SK-N-SH (cell line): ENCODE results near the gene SHB. TPM values are rescaled to one million over a fixed set of nuclear protein-coding genes. Genes with fewer than 3 reads are reported as not detected.
A peak's percentile ranks its signal among the peaks of the same experiment; 100 is the strongest.

ENCODE experiments used
- CTCF ChIA-PET: fragments of 300-600, 350-600 bp; formaldehyde crosslinking; extraction: SDS; loops from one replicate; lab custom pipeline; 2021; lab: Yijun Ruan, JAX
- POLR2A ChIA-PET: fragments of 350-600 bp; sonication (Branson Sonifier 250); formaldehyde crosslinking; extraction: SDS; loops from one replicate; lab custom pipeline; 2020; ENCODE audit warnings: antibody characterized with exemption, inconsistent platforms; lab: Yijun Ruan, JAX
- DNase-seq: peaks from one replicate; pipeline ENCODE4 v3.0.0; 2012
- H2AFZ ChIP-seq: fragments of 200-600 bp; sonication (generic); 2 replicates; pipeline ENCODE4 v1.8.1; 2016; ENCODE audit warnings: antibody characterized with exemption, mild to moderate bottlenecking, low read depth
- H3F3A ChIP-seq: fragments of 200-600 bp; sonication (generic); replicated peaks from 2 replicates; pipeline ENCODE3; 2016; ENCODE audit warnings: antibody characterized with exemption, mild to moderate bottlenecking; ENCODE audit not compliant: insufficient read depth
- H3K27ac ChIP-seq, 2 experiments: fragments of 200-500 bp in 1 of 2; fragments of 200-600 bp in 1 of 2; sonication (Bioruptor generic) in 1 of 2; sonication (generic), shearing (Covaris generic) in 1 of 2; 2 replicates each; pipeline versions ENCODE4 v1.5.1 to v1.6.1; 2014 to 2016; ENCODE audit warnings: low read depth in 2 of 2, inconsistent platforms in 1 of 2, low read length in 1 of 2, mild to moderate bottlenecking in 1 of 2, mixed read lengths in 1 of 2
- H3K27me3 ChIP-seq: fragments of 200-600 bp; sonication (generic), shearing (Covaris generic); 2 replicates; pipeline ENCODE4 v1.6.1; 2016; ENCODE audit warnings: mixed run types; ENCODE audit not compliant: insufficient read depth
- H3K36me3 ChIP-seq, 2 experiments: fragments of 200-500 bp in 1 of 2; fragments of 200-600 bp in 1 of 2; sonication (Bioruptor generic) in 1 of 2; sonication (generic) in 1 of 2; replicated peaks in 1 of 2; 2 replicates each; pipeline versions ENCODE3 to v1.5.1; 2014 to 2016; ENCODE audit warnings: low read length in 1 of 2, mild to moderate bottlenecking in 1 of 2; ENCODE audit not compliant: insufficient read depth in 2 of 2, control insufficient read depth in 1 of 2
- H3K4me1 ChIP-seq, 2 experiments: fragments of 200-500 bp in 1 of 2; fragments of 200-600 bp in 1 of 2; sonication (Bioruptor generic) in 1 of 2; sonication (generic), shearing (Covaris generic) in 1 of 2; 2 replicates each; pipeline versions ENCODE4 v1.5.1 to v1.6.1; 2014 to 2016; ENCODE audit warnings: low read depth in 1 of 2, low read length in 1 of 2, mixed run types in 1 of 2; ENCODE audit not compliant: insufficient read depth in 2 of 2, control insufficient read depth in 1 of 2
- H3K4me2 ChIP-seq: fragments of 200-600 bp; sonication (generic), shearing (Covaris generic); 2 replicates; pipeline ENCODE4 v1.6.1; 2017; ENCODE audit warnings: mixed run types
- H3K4me3 ChIP-seq, 2 experiments: fragments of 200-500 bp in 1 of 2; fragments of 200-600 bp in 1 of 2; sonication (Bioruptor generic) in 1 of 2; sonication (generic), shearing (Covaris generic) in 1 of 2; 2 replicates each; pipeline versions ENCODE4 v1.5.1 to v1.8.1; 2014 to 2016; ENCODE audit warnings: low read depth in 2 of 2, inconsistent platforms in 1 of 2, low read length in 1 of 2, mild to moderate bottlenecking in 1 of 2, mixed read lengths in 1 of 2, moderate library complexity in 1 of 2
- H3K79me2 ChIP-seq: fragments of 200-600 bp; sonication (generic); 2 replicates; pipeline ENCODE4 v1.8.1; 2017; ENCODE audit warnings: mild to moderate bottlenecking; ENCODE audit not compliant: insufficient read depth
- H3K9ac ChIP-seq: fragments of 200-600 bp; sonication (generic); 2 replicates; pipeline ENCODE4 v1.6.1; 2017; ENCODE audit warnings: mixed run types
- H3K9me2 ChIP-seq: fragments of 200-600 bp; sonication (generic); 2 replicates; pipeline ENCODE4 v1.6.1; 2017; ENCODE audit warnings: mixed run types
- H3K9me3 ChIP-seq: fragments of 200-600 bp; sonication (generic); 2 replicates; pipeline ENCODE4 v1.6.1; 2017; ENCODE audit warnings: mixed run types, mild to moderate bottlenecking, moderate library complexity
- H4K20me1 ChIP-seq: fragments of 200-600 bp; sonication (generic); 2 replicates; pipeline ENCODE4 v1.6.1; 2017; ENCODE audit warnings: mild to moderate bottlenecking, mixed run types; ENCODE audit not compliant: insufficient read depth
- CHD2 ChIP-seq: fragments of 150-350 bp; IDR thresholded peaks from 2 replicates; pipeline ENCODE4 v1.6.1; 2018; ENCODE audit warnings: low read length; ENCODE audit not compliant: partially characterized antibody
- EP300 ChIP-seq, 2 experiments: IDR thresholded peaks; 2 replicates each; pipeline versions ENCODE4 v1.4.0 to v1.6.1; 2012; ENCODE audit warnings: borderline replicate concordance in 1 of 2, low read depth in 1 of 2, low read length in 1 of 2
- EZH2phosphoT487 ChIP-seq: fragments of 200-600 bp; sonication (generic); IDR thresholded peaks from 2 replicates; pipeline ENCODE4 v1.6.1; 2017; ENCODE audit warnings: low read depth, mixed run types, mild to moderate bottlenecking, antibody characterized with exemption, moderate library complexity, borderline replicate concordance
- FOSL2 ChIP-seq: IDR thresholded peaks from 2 replicates; pipeline ENCODE4 v1.4.0; 2012; ENCODE audit warnings: low read depth, mild to moderate bottlenecking, moderate library complexity, borderline replicate concordance
- JUND ChIP-seq: IDR thresholded peaks from 2 replicates; pipeline ENCODE4 v1.4.0; 2012
- MXI1 ChIP-seq: IDR thresholded peaks from 2 replicates; pipeline ENCODE4 v1.6.1; 2012; ENCODE audit warnings: mild to moderate bottlenecking, low read depth, low read length, improper control_type of control experiment
- NFIC ChIP-seq: IDR thresholded peaks from 2 replicates; pipeline ENCODE4 v1.4.0; 2012; ENCODE audit warnings: borderline replicate concordance
- POLR2AphosphoS5 ChIP-seq: IDR thresholded peaks from 2 replicates; pipeline ENCODE4 v1.6.1; 2012; ENCODE audit warnings: low read depth, low read length
- RCOR1 ChIP-seq: fragments of 150-350 bp; IDR thresholded peaks from 2 replicates; pipeline ENCODE4 v1.6.1; 2017; ENCODE audit warnings: antibody characterized with exemption, low read length
- RFX5 ChIP-seq: IDR thresholded peaks from 2 replicates; pipeline ENCODE4 v1.6.1; 2012; ENCODE audit warnings: mild to moderate bottlenecking, improper control_type of control experiment, low read length
- SIN3A ChIP-seq: IDR thresholded peaks from 2 replicates; pipeline ENCODE4 v1.6.1; 2012; ENCODE audit warnings: low read depth, mild to moderate bottlenecking, low read length, moderate library complexity, borderline replicate concordance
- SMC3 ChIP-seq: IDR thresholded peaks from 2 replicates; pipeline ENCODE4 v1.6.1; 2012; ENCODE audit warnings: low read depth, low read length, improper control_type of control experiment
- TAF1 ChIP-seq: IDR thresholded peaks from 2 replicates; pipeline ENCODE4 v1.6.1; 2012; ENCODE audit warnings: low read depth, mild to moderate bottlenecking, low read length, moderate library complexity, borderline replicate concordance
- TCF12 ChIP-seq: IDR thresholded peaks from 2 replicates; pipeline ENCODE4 v1.4.0; 2012
- TEAD4 ChIP-seq: IDR thresholded peaks from 2 replicates; pipeline ENCODE4 v1.4.0; 2012; ENCODE audit warnings: mild to moderate bottlenecking, borderline replicate concordance; ENCODE audit not compliant: insufficient read depth
- YY1 ChIP-seq: IDR thresholded peaks from 2 replicates; pipeline ENCODE4 v1.4.0; 2012; ENCODE audit warnings: low read depth, mild to moderate bottlenecking
- WGBS: methylation state at CpG from one replicate; pipeline ENCODE4 v1.1.6; 2017; ENCODE audit warnings: low lambda C conversion rate; 5-methylcytosine and 5-hydroxymethylcytosine counted together
- polyA plus RNA-seq, 3 experiments: library from polyadenylated mRNA; depleted of rRNA; stranded (reverse); fragments of >200 nt; gene quantifications; 2 replicates each; pipeline ENCODE4 v1.2.3, GENCODE V29; 2012
- TF ChIP-seq, protein P1 (sequence below): IDR thresholded peaks from 2 replicates; pipeline ENCODE4; 2012
- TF ChIP-seq, protein P2 (sequence below): IDR thresholded peaks from 2 replicates; pipeline ENCODE4 v1.4.0; 2012; ENCODE audit warnings: low read depth
- TF ChIP-seq, protein P3 (sequence below): fragments of 150-350 bp; IDR thresholded peaks from 2 replicates; pipeline ENCODE4 v1.6.1; 2017; ENCODE audit warnings: antibody characterized with exemption, low read length, low read depth, borderline replicate concordance
- TF ChIP-seq, protein P4 (sequence below): IDR thresholded peaks from 2 replicates; pipeline ENCODE4 v1.4.0; 2012; ENCODE audit warnings: low read depth, borderline replicate concordance
- TF ChIP-seq, protein P5 (sequence below): IDR thresholded peaks from 2 replicates; pipeline ENCODE4 v1.4.0; 2012; ENCODE audit warnings: low read depth, borderline replicate concordance

SHB gene
- polyA plus RNA-seq, 1 of the 3 experiments (the other 2 are of a cell fraction), result 26.0 TPM

DNA sequence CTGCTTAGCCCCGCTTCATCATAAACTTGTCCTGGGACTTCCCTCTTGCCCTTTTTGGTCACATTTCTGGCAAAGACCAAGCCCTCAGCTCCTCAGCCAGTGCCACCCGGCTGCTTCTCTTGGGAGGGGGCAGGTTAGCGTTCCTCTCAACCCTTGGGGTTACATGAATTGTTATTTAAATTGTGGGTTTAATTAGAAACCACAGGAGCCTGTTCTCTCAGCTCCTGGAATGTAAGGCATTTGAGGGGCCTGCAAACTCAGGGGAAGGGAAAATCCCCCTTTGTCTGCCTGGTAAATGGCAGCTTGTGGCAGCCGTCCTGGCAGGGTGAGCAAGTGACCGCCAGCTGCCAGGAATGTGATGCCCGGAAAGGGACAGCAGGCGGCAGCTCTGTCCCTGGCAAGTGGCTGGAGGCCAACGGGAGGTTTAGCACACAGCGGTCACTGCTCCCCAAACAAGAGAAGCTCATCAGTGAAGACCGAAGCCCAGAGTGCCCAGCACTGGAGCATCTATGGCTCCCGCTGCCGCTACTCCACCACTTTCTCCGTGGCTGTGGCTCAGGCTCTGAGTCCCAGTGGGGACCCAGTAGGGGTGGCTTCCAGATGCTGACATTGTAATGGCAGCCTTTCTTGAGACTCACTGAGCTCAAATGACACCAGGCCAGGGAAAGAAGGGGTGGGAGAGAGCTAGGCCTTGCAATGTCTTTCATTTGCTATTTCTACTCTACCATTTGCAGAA lies 51.7 kb downstream of the SHB start (continued):
- TF ChIP-seq, protein P1, sequence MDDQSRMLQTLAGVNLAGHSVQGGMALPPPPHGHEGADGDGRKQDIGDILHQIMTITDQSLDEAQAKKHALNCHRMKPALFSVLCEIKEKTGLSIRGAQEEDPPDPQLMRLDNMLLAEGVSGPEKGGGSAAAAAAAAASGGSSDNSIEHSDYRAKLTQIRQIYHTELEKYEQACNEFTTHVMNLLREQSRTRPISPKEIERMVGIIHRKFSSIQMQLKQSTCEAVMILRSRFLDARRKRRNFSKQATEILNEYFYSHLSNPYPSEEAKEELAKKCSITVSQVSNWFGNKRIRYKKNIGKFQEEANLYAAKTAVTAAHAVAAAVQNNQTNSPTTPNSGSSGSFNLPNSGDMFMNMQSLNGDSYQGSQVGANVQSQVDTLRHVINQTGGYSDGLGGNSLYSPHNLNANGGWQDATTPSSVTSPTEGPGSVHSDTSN, result peak; percentile 54
- TF ChIP-seq TCF12 (peak; percentile 69), YY1 (no peak), TEAD4 (peak; percentile 79; the same call in 1 of the 2 replicates)
- TF ChIP-seq, protein P2, sequence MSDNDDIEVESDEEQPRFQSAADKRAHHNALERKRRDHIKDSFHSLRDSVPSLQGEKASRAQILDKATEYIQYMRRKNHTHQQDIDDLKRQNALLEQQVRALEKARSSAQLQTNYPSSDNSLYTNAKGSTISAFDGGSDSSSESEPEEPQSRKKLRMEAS, result 0 out of 2 replicates have a peak, but pooled peaks have one; percentile 10
- TF ChIP-seq, all 33 proteins: peak for 13

DNA sequence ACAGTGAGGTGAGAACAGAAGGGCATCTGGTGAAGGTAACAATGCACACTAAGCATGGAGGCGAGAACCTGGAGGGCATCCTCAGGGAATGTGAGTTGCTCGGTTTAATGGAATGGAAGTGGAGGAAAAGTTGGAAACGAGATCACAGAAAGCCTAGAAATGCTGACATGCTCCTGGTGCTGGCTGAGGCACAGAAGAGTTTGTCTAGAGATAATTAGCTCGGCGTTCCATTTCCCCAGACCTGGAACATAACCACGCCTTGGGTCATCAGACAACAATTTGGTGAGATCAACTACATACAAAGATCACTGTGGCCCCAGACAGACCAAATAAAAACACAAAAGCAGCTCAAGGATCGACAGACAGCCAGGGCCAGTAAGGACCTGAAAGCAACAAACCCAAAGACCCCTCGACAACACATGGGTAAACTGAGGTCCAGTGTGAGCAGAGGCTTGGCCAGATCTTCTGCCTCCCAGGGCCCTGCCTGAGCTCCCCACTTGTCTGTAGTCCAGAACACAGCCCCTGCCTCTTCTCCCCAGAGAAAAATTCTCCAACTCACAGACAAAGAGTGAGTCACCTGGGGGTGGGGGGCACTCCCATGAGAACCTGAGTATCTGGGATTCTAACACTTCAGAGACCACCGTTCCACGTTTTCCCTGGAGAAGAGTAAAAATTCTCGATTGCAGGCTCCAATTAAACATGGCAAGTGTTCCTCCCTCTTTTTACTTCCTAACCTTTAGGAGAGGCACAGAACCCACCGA lies 52.5 kb downstream of the SHB start:
- peaks cover 53% of the 10 kb centered on the region in 2 experiments for H3K4me1 ChIP-seq
- H3K36me3 ChIP-seq, result peaks cover 21 to 37% of the 10 kb centered on the region in 2 experiments
- no peaks in the 10 kb centered on the region for H3K9me3 ChIP-seq
- H3K4me3 ChIP-seq, result no peak overlapping the region
- peaks cover 43% of the 10 kb centered on the region for H3F3A ChIP-seq
- H2AFZ ChIP-seq, result no peak overlapping the region
- H3K9me2 ChIP-seq, result no peaks in the 10 kb centered on the region
- ChIA-PET POLR2A (interaction anchor here (1.1 kb wide), 1 partner anchor 78 kb away, joined by 5 read pairs; no protein-coding TSS in a partner anchor), CTCF (interaction anchor here (0.7 to 5.3 kb wide), 36 partner anchors 8 to 377 kb away, joined by 3 to 74 read pairs (median 6); partner anchors contain the start of genes ALDH1B1 and SHB)
- peak overlapping the region; percentile 72 for H3K4me2 ChIP-seq
- no peaks in the 10 kb centered on the region for H4K20me1 ChIP-seq
- peak overlapping the region; percentile 97 to 99 for H3K27ac ChIP-seq
- DNase-seq, result no peak
- H3K27me3 ChIP-seq, result no peaks in the 10 kb centered on the region
- WGBS, result 44% methylated on average over 12 of the region's 12 CpGs
- H3K9ac ChIP-seq, result peak overlapping the region; percentile 61
- H3K79me2 ChIP-seq, result peaks cover 98% of the 10 kb centered on the region
- TF ChIP-seq NFIC (0 out of 2 replicates have a peak, but pooled peaks have one; percentile 19), SIN3A (no peak), CHD2 (no peak), RCOR1 (no peak), MXI1 (no peak), RFX5 (no peak), SMC3 (no peak), JUND (0 out of 2 replicates have a peak, but pooled peaks have one; percentile 31), TCF12 (no peak; the same call in 1 of the 2 replicates), EP300 (IDR thresholded peaks at IDR 0.05; ENCODE audit: borderline replicate concordance in 1 of 2, low read depth in 1 of 2, low read length in 1 of 2) (peak in 1 of 2 experiments; percentile 17; a peak in 1 of 4 replicates), TAF1 (no peak), EZH2phosphoT487 (no peak), POLR2AphosphoS5 (no peak), FOSL2 (peak; percentile 46; the same call in 1 of the 2 replicates)
- TF ChIP-seq, protein P3, sequence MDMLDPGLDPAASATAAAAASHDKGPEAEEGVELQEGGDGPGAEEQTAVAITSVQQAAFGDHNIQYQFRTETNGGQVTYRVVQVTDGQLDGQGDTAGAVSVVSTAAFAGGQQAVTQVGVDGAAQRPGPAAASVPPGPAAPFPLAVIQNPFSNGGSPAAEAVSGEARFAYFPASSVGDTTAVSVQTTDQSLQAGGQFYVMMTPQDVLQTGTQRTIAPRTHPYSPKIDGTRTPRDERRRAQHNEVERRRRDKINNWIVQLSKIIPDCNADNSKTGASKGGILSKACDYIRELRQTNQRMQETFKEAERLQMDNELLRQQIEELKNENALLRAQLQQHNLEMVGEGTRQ, result no peak
- TF ChIP-seq, protein P4, sequence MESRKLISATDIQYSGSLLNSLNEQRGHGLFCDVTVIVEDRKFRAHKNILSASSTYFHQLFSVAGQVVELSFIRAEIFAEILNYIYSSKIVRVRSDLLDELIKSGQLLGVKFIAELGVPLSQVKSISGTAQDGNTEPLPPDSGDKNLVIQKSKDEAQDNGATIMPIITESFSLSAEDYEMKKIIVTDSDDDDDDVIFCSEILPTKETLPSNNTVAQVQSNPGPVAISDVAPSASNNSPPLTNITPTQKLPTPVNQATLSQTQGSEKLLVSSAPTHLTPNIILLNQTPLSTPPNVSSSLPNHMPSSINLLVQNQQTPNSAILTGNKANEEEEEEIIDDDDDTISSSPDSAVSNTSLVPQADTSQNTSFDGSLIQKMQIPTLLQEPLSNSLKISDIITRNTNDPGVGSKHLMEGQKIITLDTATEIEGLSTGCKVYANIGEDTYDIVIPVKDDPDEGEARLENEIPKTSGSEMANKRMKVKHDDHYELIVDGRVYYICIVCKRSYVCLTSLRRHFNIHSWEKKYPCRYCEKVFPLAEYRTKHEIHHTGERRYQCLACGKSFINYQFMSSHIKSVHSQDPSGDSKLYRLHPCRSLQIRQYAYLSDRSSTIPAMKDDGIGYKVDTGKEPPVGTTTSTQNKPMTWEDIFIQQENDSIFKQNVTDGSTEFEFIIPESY, result no peak
- TF ChIP-seq, protein P5, sequence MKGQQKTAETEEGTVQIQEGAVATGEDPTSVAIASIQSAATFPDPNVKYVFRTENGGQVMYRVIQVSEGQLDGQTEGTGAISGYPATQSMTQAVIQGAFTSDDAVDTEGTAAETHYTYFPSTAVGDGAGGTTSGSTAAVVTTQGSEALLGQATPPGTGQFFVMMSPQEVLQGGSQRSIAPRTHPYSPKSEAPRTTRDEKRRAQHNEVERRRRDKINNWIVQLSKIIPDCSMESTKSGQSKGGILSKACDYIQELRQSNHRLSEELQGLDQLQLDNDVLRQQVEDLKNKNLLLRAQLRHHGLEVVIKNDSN, result no peak
- TF ChIP-seq, protein P2, result no peak
- TF ChIP-seq, protein P1, result no peak
